HEK293 (cell line): ENCODE results near the gene GOLGA3.

Source experiments
- CTCF ChIA-PET: fragments of 350-600 bp; formaldehyde crosslinking; extraction: SDS; loops from one replicate; lab custom pipeline; 2021; ENCODE audit warnings: antibody characterized with exemption; lab: Yijun Ruan, JAX
- POLR2A ChIA-PET: fragments of 300-600 bp; formaldehyde crosslinking; extraction: SDS; loops from one replicate; lab custom pipeline; 2020; ENCODE audit warnings: antibody characterized with exemption, inconsistent platforms; lab: Yijun Ruan, JAX
- H3K27ac ChIP-seq: fragments of 200-500 bp; sonication (Bioruptor generic); 2 replicates; pipeline ENCODE4 v1.5.1; 2014; ENCODE audit warnings: low read depth, low read length, control low read depth, inconsistent platforms; ENCODE audit errors: extremely low read depth
- H3K36me3 ChIP-seq, 2 experiments: fragments of 200-500 bp in 1 of 2; sonication (Bioruptor generic) in 1 of 2; 1 replicate in 1 of 2; 2 replicates in 1 of 2; pipeline ENCODE4 v1.5.1; 2014 to 2017; ENCODE audit warnings: inconsistent platforms in 2 of 2, low read length in 2 of 2; ENCODE audit not compliant: control insufficient read depth in 2 of 2, insufficient read depth in 1 of 2
- H3K4me1 ChIP-seq: fragments of 200-500 bp; sonication (Bioruptor generic); 2 replicates; pipeline ENCODE4 v1.5.1; 2014; ENCODE audit warnings: mild to moderate bottlenecking, low read length, inconsistent platforms; ENCODE audit not compliant: control insufficient read depth, insufficient read depth
- H3K4me3 ChIP-seq: 2 replicates; pipeline ENCODE4 v1.5.1; 2011; ENCODE audit warnings: low read depth, mild to moderate bottlenecking, control low read depth, low read length, moderate library complexity
- H3K9me3 ChIP-seq: fragments of 200-500 bp; sonication (Bioruptor generic); 2 replicates; pipeline ENCODE4 v1.5.1; 2014; ENCODE audit warnings: low read depth, low read length, inconsistent platforms; ENCODE audit not compliant: control insufficient read depth, insufficient read depth
- BCL11B ChIP-seq: fragments of 450-650 bp; formaldehyde crosslinking; IDR thresholded peaks from 2 replicates; pipeline ENCODE4 v1.5.1; 2016; ENCODE audit warnings: low read depth, missing biosample characterization, missing genetic modification characterization
- KLF7 ChIP-seq: fragments of 450-650 bp; formaldehyde crosslinking; IDR thresholded peaks from 2 replicates; pipeline ENCODE4 v1.5.1; 2016; ENCODE audit warnings: missing biosample characterization, missing genetic modification characterization, borderline replicate concordance
- PRDM1 ChIP-seq: fragments of 450-650 bp; formaldehyde crosslinking; IDR thresholded peaks from 2 replicates; pipeline ENCODE4; 2016; ENCODE audit warnings: missing biosample characterization, missing genetic modification characterization
- REST ChIP-seq: fragments of 450-650 bp; formaldehyde crosslinking; IDR thresholded peaks from 2 replicates; pipeline ENCODE4 v1.5.1; 2016; ENCODE audit warnings: missing biosample characterization, missing genetic modification characterization
- ZBTB10 ChIP-seq: fragments of 450-650 bp; formaldehyde crosslinking; IDR thresholded peaks from 2 replicates; pipeline ENCODE4 v1.5.1; 2016; ENCODE audit warnings: missing biosample characterization, missing genetic modification characterization
- ZBTB48 ChIP-seq: fragments of 450-650 bp; formaldehyde crosslinking; IDR thresholded peaks from 2 replicates; pipeline ENCODE4 v1.5.1; 2016; ENCODE audit warnings: missing biosample characterization, missing genetic modification characterization
- ZNF18 ChIP-seq: fragments of 450-650 bp; formaldehyde crosslinking; IDR thresholded peaks from 2 replicates; pipeline ENCODE4 v1.5.1; 2016; ENCODE audit warnings: missing biosample characterization, missing genetic modification characterization
- ZNF223 ChIP-seq: fragments of 450-650 bp; formaldehyde crosslinking; IDR thresholded peaks from 2 replicates; pipeline ENCODE4 v1.5.1; 2016; ENCODE audit warnings: missing biosample characterization, missing genetic modification characterization
- ZNF292 ChIP-seq: fragments of 450-650 bp; formaldehyde crosslinking; IDR thresholded peaks from 2 replicates; pipeline ENCODE4 v1.5.1; 2016; ENCODE audit warnings: low read depth, missing biosample characterization, missing genetic modification characterization, borderline replicate concordance
- ZNF335 ChIP-seq: fragments of 450-650 bp; formaldehyde crosslinking; conservative IDR thresholded peaks from 2 replicates; pipeline ENCODE4 v1.5.1; 2016; ENCODE audit warnings: missing biosample characterization, missing genetic modification characterization
- ZNF398 ChIP-seq: fragments of 450-650 bp; formaldehyde crosslinking; IDR thresholded peaks from 2 replicates; pipeline ENCODE4 v1.5.1; 2017; ENCODE audit warnings: missing biosample characterization, missing genetic modification characterization
- ZNF521 ChIP-seq: fragments of 450-650 bp; formaldehyde crosslinking; IDR thresholded peaks from 2 replicates; pipeline ENCODE4 v1.5.1; 2017; ENCODE audit warnings: missing biosample characterization, mild to moderate bottlenecking, missing genetic modification characterization
- ZNF549 ChIP-seq: fragments of 450-650 bp; IDR thresholded peaks from 2 replicates; pipeline ENCODE4 v1.5.1; 2018; ENCODE audit warnings: missing biosample characterization, missing genetic modification characterization, mild to moderate bottlenecking, inconsistent platforms, moderate library complexity
- ZNF621 ChIP-seq: fragments of 450-650 bp; formaldehyde crosslinking; IDR thresholded peaks from 2 replicates; pipeline ENCODE4 v1.5.1; 2017; ENCODE audit warnings: missing biosample characterization, missing genetic modification characterization
- ZNF623 ChIP-seq: fragments of 450-650 bp; formaldehyde crosslinking; IDR thresholded peaks from 2 replicates; pipeline ENCODE4 v1.5.1; 2016; ENCODE audit warnings: missing biosample characterization, missing genetic modification characterization
- ZNF677 ChIP-seq: fragments of 450-650 bp; IDR thresholded peaks from 2 replicates; pipeline ENCODE4 v1.5.0; 2018; ENCODE audit warnings: missing biosample characterization, mild to moderate bottlenecking, missing genetic modification characterization, moderate library complexity
- ZNF701 ChIP-seq: fragments of 450-650 bp; formaldehyde crosslinking; IDR thresholded peaks from 2 replicates; pipeline ENCODE4 v1.5.1; 2016; ENCODE audit warnings: missing biosample characterization, missing genetic modification characterization
- ZNF76 ChIP-seq: fragments of 450-650 bp; formaldehyde crosslinking; IDR thresholded peaks from 2 replicates; pipeline ENCODE4; 2016; ENCODE audit warnings: low read depth, missing biosample characterization, missing genetic modification characterization, borderline replicate concordance
- ZNF768 ChIP-seq: fragments of 450-650 bp; formaldehyde crosslinking; IDR thresholded peaks from 2 replicates; pipeline ENCODE4 v1.5.1; 2018; ENCODE audit warnings: missing biosample characterization, mild to moderate bottlenecking, missing genetic modification characterization
- ZSCAN23 ChIP-seq: fragments of 450-650 bp; formaldehyde crosslinking; IDR thresholded peaks from 2 replicates; pipeline ENCODE4 v1.5.1; 2016; ENCODE audit warnings: missing biosample characterization, missing genetic modification characterization

The GOLGA3 gene

GRCh38 chr12:132784580-132784979, 44.1 kb downstream of the GOLGA3 start:
- peaks cover 11 to 88% of the 10 kb centered on the region in 2 experiments; a peak in 2 of 3 replicates for H3K36me3 ChIP-seq
- ChIA-PET POLR2A (no interaction called here), CTCF (no interaction called here)
- TF ChIP-seq PRDM1 (tag by site-specific recombination) (no peak), ZNF768 (tag by site-specific recombination) (no peak), ZNF18 (tag by site-specific recombination) (peak; percentile 98), ZSCAN23 (no peak), BCL11B (tag by site-specific recombination) (no peak), ZNF398 (no peak), ZNF677 (tag by site-specific recombination) (no peak)
- no peak overlapping the region for H3K27ac ChIP-seq
- H3K4me1 ChIP-seq: no peaks in the 10 kb centered on the region
- no peaks in the 10 kb centered on the region for H3K9me3 ChIP-seq
- H3K4me3 ChIP-seq: no peak overlapping the region

- Histone ChIP-seq H3K27ac (no peak overlapping the region), H3K9me3 (no peaks in the 10 kb centered on the region), H3K36me3 (peaks cover 12 to 86% of the 10 kb centered on the region in 2 experiments; a peak in 2 of 3 replicates), H3K4me3 (no peak overlapping the region), H3K4me1 (no peaks in the 10 kb centered on the region)
- ChIA-PET POLR2A (no interaction called here), CTCF (no interaction called here)
- TF ChIP-seq REST (no peak), ZNF76 (tag by site-specific recombination) (no peak), ZNF223 (tag by site-specific recombination) (no peak)
Observed at GRCh38 chr12:132783917-132784531, 44.6 kb downstream of the GOLGA3 start.

GRCh38 chr12:132781938-132782337, 46.7 kb downstream of the GOLGA3 start:
- POLR2A ChIA-PET: no interaction called here
- H3K4me3 ChIP-seq: no peak overlapping the region
- H3K36me3 ChIP-seq: peaks cover 18 to 91% of the 10 kb centered on the region in 2 experiments; a peak in 2 of 3 replicates
- H3K9me3 ChIP-seq: no peaks in the 10 kb centered on the region
- no peaks in the 10 kb centered on the region for H3K4me1 ChIP-seq
- CTCF ChIA-PET: interaction anchor here (1.0 kb wide), 1 partner anchor 14 kb away, joined by 4 read pairs; no protein-coding TSS in a partner anchor
- H3K27ac ChIP-seq: no peak overlapping the region
- TF ChIP-seq ZNF621 (tag by site-specific recombination) (no peak), ZNF521 (no peak), ZNF701 (tag by site-specific recombination) (no peak), ZNF335 (tag by site-specific recombination) (no peak), ZNF549 (tag by site-specific recombination) (no peak), ZBTB10 (tag by site-specific recombination) (no peak), KLF7 (tag by site-specific recombination) (no peak), ZNF623 (tag by site-specific recombination) (no peak), ZNF292 (tag by site-specific recombination) (no peak), ZBTB48 (tag by site-specific recombination) (no peak)
